ENCODE measurements around the gene GALR1.

Gene GALR1

DNA sequence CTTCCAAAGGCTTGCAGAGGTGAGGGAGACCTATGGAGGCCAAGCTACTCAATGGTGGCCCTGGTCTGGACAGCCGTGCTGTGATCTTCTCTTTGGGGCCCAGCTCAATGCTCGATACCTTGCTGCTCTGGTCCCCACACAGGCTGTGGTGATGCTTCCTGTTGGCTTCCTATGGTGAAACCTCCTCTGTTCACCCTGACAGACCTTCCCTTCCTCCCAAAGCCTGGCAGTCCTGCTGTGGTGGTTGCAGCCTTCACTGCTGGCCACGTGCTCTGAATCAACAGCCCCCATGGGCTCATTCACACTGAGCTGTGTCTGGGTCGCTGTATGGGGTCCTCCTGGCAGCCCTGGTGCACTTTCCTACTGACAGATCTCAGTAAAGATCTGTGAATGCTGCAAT lies 31.0 kb upstream of the GALR1 start:
- TF ChIP-seq, protein P1, sequence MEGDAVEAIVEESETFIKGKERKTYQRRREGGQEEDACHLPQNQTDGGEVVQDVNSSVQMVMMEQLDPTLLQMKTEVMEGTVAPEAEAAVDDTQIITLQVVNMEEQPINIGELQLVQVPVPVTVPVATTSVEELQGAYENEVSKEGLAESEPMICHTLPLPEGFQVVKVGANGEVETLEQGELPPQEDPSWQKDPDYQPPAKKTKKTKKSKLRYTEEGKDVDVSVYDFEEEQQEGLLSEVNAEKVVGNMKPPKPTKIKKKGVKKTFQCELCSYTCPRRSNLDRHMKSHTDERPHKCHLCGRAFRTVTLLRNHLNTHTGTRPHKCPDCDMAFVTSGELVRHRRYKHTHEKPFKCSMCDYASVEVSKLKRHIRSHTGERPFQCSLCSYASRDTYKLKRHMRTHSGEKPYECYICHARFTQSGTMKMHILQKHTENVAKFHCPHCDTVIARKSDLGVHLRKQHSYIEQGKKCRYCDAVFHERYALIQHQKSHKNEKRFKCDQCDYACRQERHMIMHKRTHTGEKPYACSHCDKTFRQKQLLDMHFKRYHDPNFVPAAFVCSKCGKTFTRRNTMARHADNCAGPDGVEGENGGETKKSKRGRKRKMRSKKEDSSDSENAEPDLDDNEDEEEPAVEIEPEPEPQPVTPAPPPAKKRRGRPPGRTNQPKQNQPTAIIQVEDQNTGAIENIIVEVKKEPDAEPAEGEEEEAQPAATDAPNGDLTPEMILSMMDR (IDR thresholded peaks at IDR 0.05; ENCODE audit: insufficient read depth, low read length, poor library complexity, severe bottlenecking): no peak
- no peaks in the 10 kb centered on the region for H3K27me3 ChIP-seq (replicated peaks; ENCODE audit: control insufficient read depth, insufficient read depth, low read length)
- no peaks in the 10 kb centered on the region for H3K36me3 ChIP-seq (ENCODE audit: control insufficient read depth, insufficient read depth, low read length)
- DNase-seq (ENCODE audit: extremely low read depth, insufficient read length): no peak
- H3K4me3 ChIP-seq (replicated peaks; ENCODE audit: low read depth, low read length): no peak overlapping the region

DNA sequence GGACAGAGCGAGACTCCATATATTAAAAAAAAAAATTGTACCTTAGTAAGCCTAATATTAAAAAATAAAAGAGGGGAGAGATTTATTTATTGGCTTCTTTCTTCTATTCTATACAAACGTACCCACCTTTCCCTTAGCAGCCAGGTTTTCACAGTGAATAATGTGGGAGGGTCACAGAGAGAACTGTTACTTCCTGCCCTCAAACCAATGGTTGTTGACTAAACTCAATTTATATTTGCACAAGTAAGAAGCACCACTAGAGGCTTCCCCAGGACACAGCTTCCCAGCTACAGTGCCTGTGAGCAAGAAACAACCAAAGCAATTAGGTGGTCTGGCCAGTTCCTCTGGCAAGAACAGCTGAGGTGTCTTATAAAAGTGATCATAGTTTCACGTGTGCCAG lies 28.9 kb upstream of the GALR1 start:
- no peak for DNase-seq (ENCODE audit: extremely low read depth, insufficient read length)
- Histone ChIP-seq H3K4me3 (replicated peaks; ENCODE audit: low read depth, low read length) (no peak overlapping the region), H3K36me3 (ENCODE audit: control insufficient read depth, insufficient read depth, low read length) (no peaks in the 10 kb centered on the region), H3K27me3 (replicated peaks; ENCODE audit: control insufficient read depth, insufficient read depth, low read length) (no peaks in the 10 kb centered on the region)
- TF ChIP-seq, protein P1 (IDR thresholded peaks at IDR 0.05; ENCODE audit: insufficient read depth, low read length, poor library complexity, severe bottlenecking): no peak

DNA sequence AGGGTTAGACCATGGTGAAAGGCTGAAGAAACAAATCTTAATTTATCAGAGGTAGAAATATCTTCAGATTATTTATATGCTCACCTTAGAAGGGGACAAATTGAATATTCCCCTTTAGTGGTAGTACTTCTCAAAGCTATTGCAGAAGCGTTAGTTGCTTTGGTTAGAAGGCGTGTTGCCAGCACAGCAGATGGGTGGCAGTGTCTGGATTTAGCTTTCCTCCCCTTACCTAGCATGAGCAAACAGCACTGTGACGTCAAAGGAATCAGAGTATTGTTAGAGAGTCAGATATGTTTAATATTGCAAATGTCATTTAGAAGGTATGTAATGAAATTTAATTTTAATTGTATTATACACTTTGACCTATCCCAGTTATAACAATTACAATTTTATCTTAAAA lies 27.2 kb upstream of the GALR1 start:
- DNase-seq (ENCODE audit: extremely low read depth, insufficient read length): no peak
- no peak overlapping the region for H3K4me3 ChIP-seq (replicated peaks; ENCODE audit: low read depth, low read length)
- H3K36me3 ChIP-seq (ENCODE audit: control insufficient read depth, insufficient read depth, low read length): no peaks in the 10 kb centered on the region
- TF ChIP-seq, protein P1 (IDR thresholded peaks at IDR 0.05; ENCODE audit: insufficient read depth, low read length, poor library complexity, severe bottlenecking): no peak
- no peaks in the 10 kb centered on the region for H3K27me3 ChIP-seq (replicated peaks; ENCODE audit: control insufficient read depth, insufficient read depth, low read length)

DNA sequence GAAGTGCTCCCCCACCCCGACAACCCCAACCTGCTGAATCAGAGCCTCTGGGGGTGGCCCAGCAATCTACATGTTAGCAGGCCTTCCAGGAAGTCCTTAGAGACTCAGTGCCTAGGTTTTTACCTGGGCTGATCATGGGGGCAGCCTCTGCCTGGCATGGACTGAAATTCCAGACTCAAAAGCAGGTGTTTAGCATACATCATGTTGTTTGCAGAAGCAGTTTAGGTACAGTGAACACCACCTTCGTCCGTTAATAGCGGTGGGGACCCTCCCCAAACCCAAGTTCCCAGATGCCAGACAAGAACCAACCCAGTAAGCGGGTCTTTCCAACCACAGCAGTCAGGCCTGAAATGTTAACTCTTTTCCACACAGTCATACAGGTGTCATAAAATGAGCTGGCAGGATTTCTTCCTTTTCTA lies 26.4 kb upstream of the GALR1 start:
- no peaks in the 10 kb centered on the region for H3K36me3 ChIP-seq (ENCODE audit: control insufficient read depth, insufficient read depth, low read length)
- H3K27me3 ChIP-seq (replicated peaks; ENCODE audit: control insufficient read depth, insufficient read depth, low read length): no peaks in the 10 kb centered on the region
- no peak for DNase-seq (ENCODE audit: extremely low read depth, insufficient read length)
- TF ChIP-seq, protein P1 (IDR thresholded peaks at IDR 0.05; ENCODE audit: insufficient read depth, low read length, poor library complexity, severe bottlenecking): no peak
- H3K4me3 ChIP-seq (replicated peaks; ENCODE audit: low read depth, low read length): no peak overlapping the region

DNA sequence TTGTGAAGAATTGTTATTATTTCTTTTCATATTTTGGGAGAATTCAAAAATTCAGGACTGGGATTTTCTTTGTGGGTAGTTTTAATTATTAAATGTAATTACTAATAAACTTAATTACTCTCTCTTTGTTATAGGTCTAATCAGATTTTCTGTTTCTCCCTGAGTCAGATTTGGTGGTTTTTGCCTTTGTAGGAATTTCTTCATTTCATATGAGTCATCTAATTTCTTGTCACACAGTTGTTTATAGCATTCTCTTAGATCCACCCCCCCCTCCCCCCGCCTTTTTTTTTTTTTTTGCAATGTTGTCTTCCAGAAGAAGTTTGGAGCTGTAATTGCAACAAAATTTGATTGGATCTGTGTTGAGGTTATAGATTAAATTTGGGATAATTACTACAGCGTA lies 26.0 kb upstream of the GALR1 start:
- TF ChIP-seq, protein P1 (IDR thresholded peaks at IDR 0.05; ENCODE audit: insufficient read depth, low read length, poor library complexity, severe bottlenecking): no peak
- no peaks in the 10 kb centered on the region for H3K27me3 ChIP-seq (replicated peaks; ENCODE audit: control insufficient read depth, insufficient read depth, low read length)
- no peak for DNase-seq (ENCODE audit: extremely low read depth, insufficient read length)
- no peaks in the 10 kb centered on the region for H3K36me3 ChIP-seq (ENCODE audit: control insufficient read depth, insufficient read depth, low read length)
- no peak overlapping the region for H3K4me3 ChIP-seq (replicated peaks; ENCODE audit: low read depth, low read length)

DNA sequence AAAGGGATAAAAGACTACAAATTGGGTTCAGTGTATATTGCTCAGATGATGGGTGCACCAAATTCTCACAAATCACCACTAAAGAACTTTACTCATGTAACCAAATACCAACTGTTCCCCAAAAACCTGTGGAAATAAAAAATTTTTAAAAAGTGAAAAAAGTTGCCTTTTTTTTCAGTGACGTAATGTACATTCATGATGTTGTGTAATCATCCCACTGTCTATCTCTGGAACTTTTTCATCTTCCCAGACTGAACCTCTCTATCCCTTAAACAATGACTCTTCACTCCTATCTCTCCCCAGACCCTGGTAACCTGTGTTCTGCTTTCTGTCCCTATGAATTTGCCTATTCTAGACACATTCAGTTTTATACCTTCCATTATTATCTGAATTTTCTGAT lies 19.0 kb upstream of the GALR1 start:
- no peak overlapping the region for H3K4me3 ChIP-seq (replicated peaks; ENCODE audit: low read depth, low read length)
- H3K27me3 ChIP-seq (replicated peaks; ENCODE audit: control insufficient read depth, insufficient read depth, low read length): no peaks in the 10 kb centered on the region; the same call in 1 of the 2 replicates
- no peak for DNase-seq (ENCODE audit: extremely low read depth, insufficient read length)
- TF ChIP-seq, protein P1 (IDR thresholded peaks at IDR 0.05; ENCODE audit: insufficient read depth, low read length, poor library complexity, severe bottlenecking): no peak
- no peaks in the 10 kb centered on the region for H3K36me3 ChIP-seq (ENCODE audit: control insufficient read depth, insufficient read depth, low read length)
